Colon (tissue), 2 donors: ENCODE data around the gene TBXA2R.

Source experiments
- FAIRE-seq: peaks from 2 replicates; lab custom pipeline; 2012; peaks lifted over from hg19 to GRCh38; lab: Jason Lieb, UNC
- donor health status: control.
- donor health status: control.

TBXA2R gene

DNA sequence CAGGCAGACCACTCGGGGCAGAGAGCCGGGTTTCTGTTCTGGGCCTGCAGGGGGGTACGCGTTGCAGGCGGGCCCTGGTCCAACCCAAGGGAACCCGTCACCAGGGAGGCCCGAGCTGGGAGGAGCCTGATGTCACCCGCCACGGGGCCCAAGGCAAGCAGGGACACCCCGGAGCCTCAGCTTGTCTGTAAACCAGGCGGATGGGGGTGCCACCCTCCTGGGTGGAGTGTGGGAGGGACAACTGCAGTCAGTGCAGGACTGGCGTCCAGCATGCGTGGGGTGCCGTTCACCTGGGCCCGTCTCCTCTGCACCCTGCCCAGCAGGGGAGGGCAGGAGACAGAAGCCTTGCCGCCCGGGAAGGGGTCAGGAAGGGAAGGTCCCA is 12.9 kb upstream of the TBXA2R start:
- FAIRE-seq, result no peak

- no peak for FAIRE-seq
Measured at GRCh38 chr19:3618811-3619630, 12.3 kb upstream of the TBXA2R start.

DNA sequence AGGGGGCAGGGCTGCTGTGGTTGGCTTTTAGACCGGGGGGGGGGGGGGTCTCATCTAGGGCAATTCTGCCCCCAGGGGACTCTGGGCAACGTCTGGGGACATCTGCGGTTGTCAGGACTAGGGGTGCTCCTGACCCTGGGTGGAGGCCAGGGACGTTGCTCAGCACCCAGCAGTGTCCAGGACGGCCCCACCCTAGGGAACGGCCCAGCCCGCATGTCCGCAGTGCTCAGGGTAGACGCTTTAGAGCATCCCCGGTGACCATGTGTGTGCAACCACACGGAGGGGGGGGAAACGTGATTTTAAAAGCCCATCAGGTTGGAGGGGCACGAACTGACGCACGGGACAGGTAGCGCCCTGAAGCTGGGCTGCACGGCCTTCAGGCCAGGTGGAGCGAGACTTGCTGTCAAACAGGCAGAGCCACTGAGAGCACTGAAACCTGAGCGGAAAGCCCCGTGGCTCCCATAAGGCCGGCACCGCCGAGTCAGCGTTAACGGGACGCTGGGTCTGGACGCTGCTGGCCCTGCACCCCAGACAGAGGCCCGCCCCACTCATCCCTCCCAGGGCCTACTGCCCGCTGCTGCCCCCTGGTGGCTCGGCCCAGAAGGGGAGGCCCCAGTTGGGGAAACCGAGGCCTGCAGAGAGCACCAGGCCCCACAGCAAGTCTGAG is 11.6 kb upstream of the TBXA2R start:
- no peak for FAIRE-seq

GRCh38 chr19:3617463-3617862 is 10.8 kb upstream of the TBXA2R start:
- FAIRE-seq, result no peak

GRCh38 chr19:3615524-3616135 is 9.0 kb upstream of the TBXA2R start:
- FAIRE-seq, result no peak

DNA sequence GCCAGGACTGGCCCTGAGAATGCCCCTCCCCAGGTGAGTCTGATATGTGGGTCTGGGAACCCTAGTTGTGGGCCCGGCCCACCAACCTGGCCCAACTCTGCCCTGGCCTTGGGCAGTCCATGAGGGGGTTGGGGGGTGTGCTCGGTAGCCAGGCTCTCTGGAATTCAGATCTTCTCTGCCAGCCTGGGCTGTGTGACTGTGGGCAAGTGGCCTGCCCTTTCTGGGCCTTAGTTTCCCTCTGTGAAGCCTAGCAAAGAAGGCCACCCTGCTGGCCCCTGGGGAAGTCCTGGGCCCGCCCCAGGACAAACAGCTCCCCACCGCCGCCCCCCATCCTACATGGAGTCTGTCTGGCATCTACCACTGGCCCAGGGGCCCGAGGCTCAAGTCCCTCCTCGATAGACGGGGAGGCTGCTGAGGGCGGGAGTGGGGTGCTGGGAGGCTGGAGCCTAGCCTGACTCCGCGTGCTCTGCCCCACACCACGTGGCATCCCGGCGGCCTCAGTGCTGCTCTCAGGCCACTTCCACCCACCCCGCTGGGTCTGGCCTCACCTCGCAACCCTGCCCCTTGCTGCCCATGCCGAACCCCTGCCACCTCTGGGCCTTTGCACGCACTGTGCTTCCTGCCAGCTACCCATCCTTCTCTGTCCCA is 8.3 kb upstream of the TBXA2R start:
- no peak for FAIRE-seq

GRCh38 chr19:3613818-3614661 is 7.4 kb upstream of the TBXA2R start:
- no peak for FAIRE-seq

DNA sequence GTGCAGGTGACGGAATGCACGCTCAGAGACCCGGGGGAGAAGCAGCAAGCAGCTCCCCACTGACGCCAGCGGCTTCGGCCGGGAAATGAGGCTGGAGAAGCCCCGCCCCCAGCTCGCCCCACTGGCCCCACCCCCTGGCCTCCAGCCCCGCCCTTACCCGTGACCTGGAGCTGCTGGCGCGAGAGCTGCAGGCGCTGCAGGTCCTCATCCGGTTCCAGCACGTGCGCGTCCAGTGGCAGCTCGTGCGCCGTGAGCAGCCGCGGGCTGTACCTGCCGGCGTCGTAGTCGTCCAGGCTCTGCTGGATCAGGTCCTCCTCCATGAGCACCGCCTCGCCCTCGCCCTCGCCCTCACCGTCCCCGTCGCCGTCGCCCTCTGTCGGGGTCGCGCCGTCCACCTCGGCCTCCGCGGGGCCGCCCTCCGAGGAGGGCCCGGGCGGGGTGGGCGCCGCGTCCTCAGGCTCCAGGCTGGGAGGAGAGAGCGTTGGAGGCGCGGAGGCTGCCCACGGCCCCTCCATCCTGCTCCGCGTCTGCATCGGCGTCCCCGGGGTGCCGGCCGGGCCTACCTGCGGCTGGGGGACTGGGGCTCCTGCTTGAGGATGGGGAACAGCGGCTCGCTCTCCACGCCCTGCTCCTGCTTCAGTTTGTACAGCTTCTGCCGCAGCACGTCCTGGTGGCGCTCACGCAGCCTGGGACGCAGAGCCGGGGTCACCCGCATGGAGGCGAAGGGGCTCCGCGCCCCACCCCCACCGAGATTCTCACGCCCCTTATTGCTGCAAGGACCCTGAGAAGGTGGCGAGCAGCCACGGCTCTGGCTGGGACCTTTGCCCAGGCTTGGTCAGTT is 6.4 kb upstream of the TBXA2R start:
- FAIRE-seq, result no peak

- FAIRE-seq, result no peak
Measured at GRCh38 chr19:3612330-3612729, 5.7 kb upstream of the TBXA2R start.

DNA sequence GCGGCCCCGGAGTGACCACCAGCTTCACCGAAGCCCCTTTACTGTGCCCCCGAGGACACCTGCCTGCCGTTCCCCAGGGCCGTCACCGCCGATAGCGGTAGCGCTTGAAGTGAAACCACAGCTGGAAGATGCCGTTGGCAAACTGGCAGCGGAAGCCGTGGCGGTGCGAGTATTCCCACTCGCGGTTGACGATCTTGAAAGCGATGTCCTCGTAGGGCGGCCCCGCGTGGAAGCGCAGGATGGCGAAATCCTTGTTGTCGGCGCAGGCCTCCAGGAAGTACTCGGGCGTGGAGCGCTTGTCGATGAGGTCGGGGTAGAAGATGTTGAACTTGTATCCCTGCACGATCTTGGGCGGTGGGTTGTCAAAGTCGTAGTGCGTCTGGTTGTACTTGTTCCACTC is 5.2 kb upstream of the TBXA2R start:
- FAIRE-seq, result no peak

- no peak for FAIRE-seq
Measured at GRCh38 chr19:3610745-3611717, 4.4 kb upstream of the TBXA2R start.

DNA sequence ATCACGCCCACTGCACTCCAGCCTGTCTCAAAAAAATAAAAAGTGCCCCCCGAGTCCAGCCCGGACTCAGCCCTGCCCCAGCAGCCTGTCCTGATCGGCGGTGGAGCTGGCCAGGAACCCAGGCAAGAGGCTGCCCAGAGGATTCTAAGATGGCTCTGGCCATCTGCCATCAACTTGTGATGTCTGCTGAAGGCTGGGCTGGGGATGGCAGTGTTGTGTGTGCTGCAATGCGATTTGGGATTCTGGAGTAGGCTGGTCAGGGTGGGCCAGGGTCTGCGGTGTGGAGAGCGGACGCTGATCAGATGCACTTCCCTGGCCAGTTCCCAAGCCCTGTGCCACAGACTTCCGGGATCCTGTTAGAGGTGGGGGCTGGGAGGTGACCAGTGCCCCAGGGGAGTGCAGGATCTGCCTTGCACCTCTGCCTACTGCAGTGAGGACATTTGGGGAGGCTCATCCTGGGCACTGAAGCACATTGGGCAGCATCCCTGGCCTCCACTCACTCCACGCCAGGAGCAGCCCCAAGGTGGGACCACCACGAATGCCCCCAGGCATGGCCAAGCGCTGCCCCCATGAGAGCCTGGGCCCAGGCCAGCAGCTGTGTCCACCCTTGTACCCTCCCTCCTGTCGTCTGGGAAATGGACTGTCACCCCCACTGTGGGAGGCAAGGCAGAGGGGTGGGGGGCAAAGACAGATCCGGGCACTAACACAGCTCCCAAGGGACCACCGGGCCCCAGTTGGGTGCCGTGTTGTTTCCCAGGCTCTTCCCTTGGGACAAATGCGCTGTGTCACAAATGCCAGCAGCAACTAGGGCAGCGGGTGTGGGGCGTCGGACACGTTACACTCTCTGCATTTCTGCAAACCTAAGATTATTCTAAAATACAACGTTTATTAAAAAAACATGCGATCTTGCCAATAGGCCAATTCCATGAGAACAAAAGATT is 3.4 kb upstream of the TBXA2R start:
- FAIRE-seq, result no peak

DNA sequence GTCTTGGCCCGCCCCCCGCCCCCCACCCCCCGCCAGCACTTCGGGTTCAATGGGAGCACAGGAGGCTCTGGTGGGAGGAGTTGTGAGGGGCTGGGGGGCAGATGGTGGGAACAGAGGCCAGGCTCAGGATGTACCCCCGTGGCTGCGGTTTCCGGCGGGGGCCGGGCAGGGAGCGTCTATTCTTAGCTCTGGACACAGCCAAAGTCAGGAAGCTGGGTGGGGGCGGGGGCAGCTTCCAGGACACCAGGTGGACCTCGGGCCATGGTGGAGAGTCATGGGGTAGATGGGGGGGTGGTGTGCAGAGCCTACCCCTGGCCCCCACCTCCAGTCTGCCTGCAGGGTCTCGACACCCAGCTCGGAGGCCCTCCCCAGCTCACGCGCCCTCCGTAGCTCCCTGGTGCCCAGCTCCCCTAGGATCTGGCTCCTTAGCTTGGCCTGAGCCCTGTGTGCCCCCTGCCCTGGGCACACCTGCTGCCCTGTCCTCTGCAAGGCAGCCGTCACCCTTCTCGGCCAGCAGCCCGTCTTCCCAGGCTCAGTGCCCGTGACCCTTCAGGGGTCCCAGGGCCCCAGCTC is 2.2 kb upstream of the TBXA2R start:
- no peak for FAIRE-seq

- FAIRE-seq, result no peak
Measured at GRCh38 chr19:3608079-3608641, 1.5 kb upstream of the TBXA2R start.

DNA sequence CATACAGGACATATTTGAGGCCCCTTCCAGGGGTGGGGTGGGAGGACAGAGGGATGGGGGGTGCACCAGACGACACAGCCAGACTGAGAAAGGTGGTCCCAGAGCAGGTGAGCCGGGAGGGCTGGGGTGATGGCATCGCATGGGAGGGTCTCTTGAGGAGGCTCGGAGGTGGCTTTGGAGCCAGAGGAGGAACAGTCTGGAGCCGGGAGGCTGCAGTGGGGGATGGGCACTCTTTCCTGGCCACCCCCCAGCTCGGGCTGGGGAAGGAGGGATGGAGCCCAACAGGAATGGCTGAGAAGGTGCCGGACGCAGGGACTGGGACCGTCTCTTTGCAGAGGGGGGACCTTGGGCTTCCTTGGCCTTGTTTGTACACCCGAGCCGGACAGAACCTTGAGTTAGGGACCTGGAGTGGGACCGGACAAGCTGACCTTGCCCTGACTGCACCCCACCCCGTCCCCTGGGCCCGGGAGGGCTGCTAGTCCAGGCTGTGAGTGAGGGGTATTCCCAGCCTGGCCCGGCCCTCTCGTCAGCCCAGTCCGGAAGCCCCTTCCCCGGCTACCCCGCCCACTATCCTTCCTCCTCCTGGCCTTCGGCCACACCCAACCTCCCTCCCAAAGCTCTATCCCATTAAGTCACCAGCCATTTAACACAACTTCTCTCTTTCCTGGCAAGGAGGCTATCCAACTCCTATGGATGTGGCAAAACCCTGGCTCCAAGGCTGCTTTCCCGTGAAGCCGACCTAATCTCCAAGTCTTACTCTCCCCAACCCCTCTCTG is 816 bp upstream of the TBXA2R start:
- no peak for FAIRE-seq

GRCh38 chr19:3606174-3606689 is 443 bp downstream of the TBXA2R start:
- FAIRE-seq, result no peak

DNA sequence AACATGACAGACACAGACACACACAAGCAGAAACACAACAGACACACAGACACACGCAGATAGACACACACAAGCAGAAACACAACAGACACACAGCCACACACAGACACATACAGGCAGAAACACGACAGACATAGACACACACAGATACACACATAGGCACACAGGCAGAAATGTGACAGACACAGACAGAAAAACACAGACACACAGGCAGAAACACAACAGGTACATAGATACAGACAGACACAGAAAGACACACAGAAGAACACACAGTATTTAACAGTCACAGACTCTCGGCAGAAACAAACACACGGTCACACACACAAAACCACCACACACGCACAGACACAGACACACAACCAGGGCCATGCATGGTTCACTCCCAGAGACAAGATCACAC is 905 bp downstream of the TBXA2R start:
- FAIRE-seq, result no peak
